Ovary (tissue), 9 donors: ENCODE measurements around the gene LTB4R2. TPM values are rescaled to one million over a fixed set of nuclear protein-coding genes. Genes with fewer than 3 reads are reported as not detected.

Source experiments
- DNase-seq, 5 donors: peaks; one replicate each; pipeline ENCODE4 v3.0.0-alpha.2; 2019 to 2020
- H3K27ac ChIP-seq, 2 donors: fragments of 200-600 bp; one replicate each; pipeline versions ENCODE4 v1.5.1 to v1.8.0; 2019 to 2022
- H3K27me3 ChIP-seq: fragments of 200-600 bp; one replicate; pipeline ENCODE4 v1.8.0; 2022
- H3K36me3 ChIP-seq: fragments of 200-600 bp; sonication (generic); one replicate; pipeline ENCODE4 v1.5.1; 2019
- H3K4me1 ChIP-seq: one replicate; pipeline ENCODE4 v1.8.1; 2013; ENCODE audit warnings: mild to moderate bottlenecking, moderate library complexity; ENCODE audit not compliant: insufficient read depth
- H3K4me3 ChIP-seq: fragments of 200-600 bp; sonication (generic); one replicate; pipeline ENCODE4 v1.5.1; 2017
- H3K9me3 ChIP-seq, 2 donors: fragments of 200-600 bp in 1 of 2; sonication (generic) in 1 of 2; one replicate each; pipeline versions ENCODE4 v1.5.1 to v1.8.1; 2013 to 2019; ENCODE audit warnings: mild to moderate bottlenecking in 1 of 2, moderate library complexity in 1 of 2
- EP300 ChIP-seq: sonication (generic); formaldehyde crosslinking; IDR thresholded peaks from one replicate; pipeline ENCODE4 v1.6.1; 2017; ENCODE audit warnings: antibody characterized with exemption
- POLR2A ChIP-seq: fragments of 450-650 bp; IDR thresholded peaks from one replicate; pipeline ENCODE4 v1.6.1; 2017; ENCODE audit warnings: antibody characterized with exemption, mild to moderate bottlenecking, moderate library complexity
- WGBS, 3 donors: extraction: QIAGEN DNeasy Blood & Tissue Kit in 1 of 3; methylation state at CpG; one replicate each; pipeline versions ENCODE4 v1.1.5 to v1.1.7; 2013 to 2017; 5-methylcytosine and 5-hydroxymethylcytosine counted together
- intact Hi-C, 4 donors: fragments of 100-400 bp; cut with DNase I; formaldehyde crosslinking; loops; one replicate each; pipeline versions ENCODE4 v1.11.0 to v1.15.1; 2022 to 2023
- polyA plus RNA-seq, 2 donors: library from polyadenylated mRNA; stranded (reverse); fragments of 200-250 nt in 1 of 2; fragments of 350-450 nt in 1 of 2; fragmentation: Illumina TruSeq in 1 of 2; extraction: RNeasy Lipid Tissue Mini Kit (QIAGEN cat#74804) in 1 of 2; gene quantifications; one replicate each; pipeline ENCODE4 v1.2.3, GENCODE V29; 2013 to 2014
- total RNA-seq, 7 donors: library from RNA; depleted of rRNA in 2 of 7; stranded (reverse); fragments of >200 nt in 2 of 7; fragmentation: NEBNext Ultra II Directional in 3 of 7; extraction: Animal tissue kit (Norgen Biotek cat#: 25700) in 3 of 7; gene quantifications; one replicate each; pipeline versions ENCODE4 v1.1.0 to v1.2.4, GENCODE V29; 2016 to 2023
- TF ChIP-seq, protein P1 (sequence below), 3 donors: fragments of 450-650 bp in 2 of 3; fragments of 200-600 bp in 1 of 3; IDR thresholded peaks; one replicate each; pipeline versions ENCODE4 v1.5.1 to v1.8.0; 2016 to 2022; ENCODE audit warnings: antibody characterized with exemption in 3 of 3, mild to moderate bottlenecking in 1 of 3
- donor health status: DM: no; HTN: no; CAD: no; lungs with moderate emphysema.
- donor health status: DM: no; HTN: no; CAD: no.
- donor health status: Bipolar disorder and iron deficiency.
- donor health status: DM: yes; HTN: yes; CAD: no.
- donor health status: DM: no; HTN: no; CAD: no.
- donor health status: DM: yes; HTN: yes; CAD: no.

The LTB4R2 gene
- total and polyA plus RNA-seq, 9 donors: 0.85 to 10.1 (median 5.0) TPM

DNA sequence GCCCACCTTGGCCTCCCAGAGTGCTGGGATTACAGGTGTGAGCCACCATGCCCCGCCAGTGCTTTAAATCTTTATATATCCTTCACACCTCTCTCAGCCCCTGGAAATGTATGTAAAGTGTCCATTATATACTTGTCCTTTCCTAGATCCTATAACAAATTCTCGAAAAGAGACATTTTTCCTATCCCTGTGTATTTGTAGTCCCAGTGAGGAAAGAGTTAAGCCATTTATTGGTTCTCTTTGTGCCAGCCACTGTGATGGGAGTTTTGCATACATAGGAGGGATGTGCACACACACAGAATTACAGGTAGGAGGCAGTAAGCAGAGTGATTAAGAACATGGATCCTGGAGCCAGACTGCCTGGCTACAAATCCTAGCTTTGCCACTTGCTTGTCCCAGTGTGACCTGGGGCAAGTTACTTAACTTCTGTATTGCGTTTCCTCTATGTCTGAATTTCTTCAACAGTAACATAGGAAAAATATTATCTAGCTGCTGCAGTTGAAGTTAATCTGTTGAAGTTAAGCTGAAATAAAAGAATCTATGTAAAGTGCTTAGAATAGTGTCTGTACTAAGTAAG is 36.4 kb upstream of the LTB4R2 start:
- H3K27ac ChIP-seq: no peak overlapping the region
- TF ChIP-seq, protein P1, sequence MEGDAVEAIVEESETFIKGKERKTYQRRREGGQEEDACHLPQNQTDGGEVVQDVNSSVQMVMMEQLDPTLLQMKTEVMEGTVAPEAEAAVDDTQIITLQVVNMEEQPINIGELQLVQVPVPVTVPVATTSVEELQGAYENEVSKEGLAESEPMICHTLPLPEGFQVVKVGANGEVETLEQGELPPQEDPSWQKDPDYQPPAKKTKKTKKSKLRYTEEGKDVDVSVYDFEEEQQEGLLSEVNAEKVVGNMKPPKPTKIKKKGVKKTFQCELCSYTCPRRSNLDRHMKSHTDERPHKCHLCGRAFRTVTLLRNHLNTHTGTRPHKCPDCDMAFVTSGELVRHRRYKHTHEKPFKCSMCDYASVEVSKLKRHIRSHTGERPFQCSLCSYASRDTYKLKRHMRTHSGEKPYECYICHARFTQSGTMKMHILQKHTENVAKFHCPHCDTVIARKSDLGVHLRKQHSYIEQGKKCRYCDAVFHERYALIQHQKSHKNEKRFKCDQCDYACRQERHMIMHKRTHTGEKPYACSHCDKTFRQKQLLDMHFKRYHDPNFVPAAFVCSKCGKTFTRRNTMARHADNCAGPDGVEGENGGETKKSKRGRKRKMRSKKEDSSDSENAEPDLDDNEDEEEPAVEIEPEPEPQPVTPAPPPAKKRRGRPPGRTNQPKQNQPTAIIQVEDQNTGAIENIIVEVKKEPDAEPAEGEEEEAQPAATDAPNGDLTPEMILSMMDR (IDR thresholded peaks at IDR 0.05): no peak
- no peak for TF ChIP-seq POLR2A
- DNase-seq: no peak
- H3K4me3 ChIP-seq: no peak overlapping the region
- intact Hi-C loops: no loop called here
- WGBS, 3 donors: 61 to 79% (median 61%) methylated on average over 3 of the region's 3 CpGs
- H3K9me3 ChIP-seq: no peaks in the 10 kb centered on the region
- H3K27me3 ChIP-seq: no peaks in the 10 kb centered on the region
- H3K36me3 ChIP-seq: no peaks in the 10 kb centered on the region
- peaks cover 2% of the 10 kb centered on the region for H3K4me1 ChIP-seq

DNA sequence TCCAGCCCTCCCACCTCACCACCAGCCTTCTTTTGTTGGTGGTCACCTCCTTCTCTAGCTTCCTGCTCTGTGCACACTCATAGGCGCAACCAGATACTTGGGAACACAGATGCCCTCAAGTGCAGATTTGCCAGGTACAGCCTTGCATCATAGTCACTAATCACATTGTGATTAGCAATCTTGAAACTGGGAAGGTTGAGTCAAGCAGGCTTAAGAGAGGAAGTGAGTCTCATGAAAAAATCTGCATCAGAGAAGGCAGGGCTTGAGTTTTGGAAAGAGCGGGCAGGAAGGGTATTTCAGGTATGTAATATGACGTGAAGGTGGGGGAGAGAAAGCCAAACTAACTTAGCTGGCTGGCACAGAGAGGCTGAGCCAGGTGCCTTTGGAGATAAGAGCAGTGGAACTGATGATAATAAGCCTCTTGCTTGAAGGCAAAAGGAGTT is 35.8 kb upstream of the LTB4R2 start:
- peaks cover 2% of the 10 kb centered on the region for H3K4me1 ChIP-seq
- no peak overlapping the region for H3K4me3 ChIP-seq
- intact Hi-C loops: no loop called here
- DNase-seq: no peak
- 90 to 93% (median 91%) methylated on average over 3 of the region's 3 CpGs for WGBS, 3 donors
- no peak overlapping the region for H3K27ac ChIP-seq
- H3K9me3 ChIP-seq: no peaks in the 10 kb centered on the region
- TF ChIP-seq, protein P1 (IDR thresholded peaks at IDR 0.05): no peak
- TF ChIP-seq EP300 (no peak), POLR2A (no peak)
- H3K36me3 ChIP-seq: no peaks in the 10 kb centered on the region
- no peaks in the 10 kb centered on the region for H3K27me3 ChIP-seq

DNA sequence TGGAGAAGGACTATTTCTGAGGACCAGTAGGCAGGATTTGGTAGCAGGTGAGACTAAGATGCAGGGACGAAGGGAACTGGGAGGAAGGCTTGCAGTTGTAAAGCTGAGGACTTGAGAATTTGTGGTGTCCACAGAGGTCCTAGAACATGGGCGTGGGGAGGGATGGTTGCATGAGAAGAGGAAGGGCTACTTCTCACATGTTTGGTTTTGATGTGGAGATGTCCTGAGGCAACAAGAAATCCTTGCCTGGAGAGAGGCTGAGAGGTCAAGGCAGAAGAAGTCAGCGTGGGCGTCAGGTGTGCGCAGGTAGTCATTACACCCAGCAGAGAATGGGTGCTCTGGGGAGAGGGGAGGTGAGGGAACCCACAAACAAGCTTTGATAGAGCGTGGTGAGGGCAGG is 32.9 kb upstream of the LTB4R2 start:
- H3K36me3 ChIP-seq: no peaks in the 10 kb centered on the region
- H3K27me3 ChIP-seq: no peaks in the 10 kb centered on the region
- no peak overlapping the region for H3K27ac ChIP-seq
- intact Hi-C loops: no loop called here
- WGBS, 3 donors: 91 to 95% (median 94%) methylated on average over 6 of the region's 6 CpGs
- TF ChIP-seq POLR2A (no peak), EP300 (no peak)
- TF ChIP-seq, protein P1 (IDR thresholded peaks at IDR 0.05): no peak
- no peaks in the 10 kb centered on the region for H3K4me1 ChIP-seq
- H3K9me3 ChIP-seq: no peaks in the 10 kb centered on the region
- DNase-seq: no peak
- H3K4me3 ChIP-seq: no peak overlapping the region

DNA sequence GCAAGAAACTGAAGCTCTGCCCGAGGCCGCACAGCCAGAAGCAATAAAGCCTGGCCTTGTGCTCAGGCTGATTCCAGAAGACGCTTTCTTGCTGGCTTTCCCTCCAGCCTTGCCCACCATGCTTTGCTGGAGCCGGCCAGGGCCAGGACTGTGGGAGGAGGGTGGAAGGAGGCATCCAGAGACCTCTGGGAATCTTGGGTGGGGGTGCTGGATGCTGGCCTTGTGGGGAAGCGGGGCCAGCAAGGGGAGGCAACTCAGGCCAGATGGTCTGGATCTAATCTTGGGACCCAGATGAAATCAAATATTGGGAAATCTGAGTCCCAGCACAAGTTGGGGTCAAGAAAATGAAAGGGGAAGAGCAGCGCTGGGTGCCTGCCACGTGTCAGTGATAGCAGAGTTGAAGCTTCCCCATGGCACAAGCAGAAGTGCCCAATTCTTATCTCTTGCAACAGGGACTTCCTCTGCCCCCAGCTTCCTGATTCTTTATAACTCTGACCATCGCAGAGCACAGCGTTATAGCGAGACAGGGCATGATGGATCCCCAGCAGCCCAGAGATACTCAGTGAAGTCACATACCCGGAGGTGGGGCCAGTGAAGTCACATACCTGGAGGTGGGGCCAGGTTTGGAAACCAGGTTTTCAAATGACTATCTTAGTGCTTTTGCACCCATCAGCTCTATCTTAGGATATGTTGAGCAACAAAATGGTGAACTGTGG is 32.2 kb upstream of the LTB4R2 start:
- Histone ChIP-seq H3K27me3 (no peaks in the 10 kb centered on the region), H3K4me1 (no peaks in the 10 kb centered on the region), H3K36me3 (no peaks in the 10 kb centered on the region), H3K27ac (no peak overlapping the region), H3K9me3 (no peaks in the 10 kb centered on the region), H3K4me3 (no peak overlapping the region)
- WGBS, 3 donors: 79 to 86% (median 85%) methylated on average over 11 of the region's 11 CpGs
- intact Hi-C loops: no loop called here
- TF ChIP-seq POLR2A (no peak), EP300 (no peak)
- TF ChIP-seq, protein P1 (IDR thresholded peaks at IDR 0.05): no peak
- DNase-seq: no peak
